Measurements from ENCODE around the gene ZBTB20. TPM values are rescaled to one million over a fixed set of nuclear protein-coding genes. Genes with fewer than 3 reads are reported as not detected.

ZBTB20 gene
- total RNA-seq, 1 experiment from 2014 or later = 1.6 TPM

- Histone ChIP-seq H3K4me3 (ENCODE audit: low read length) (no peak overlapping the region), H3K27me3 (ENCODE audit: low read length) (no peaks in the 10 kb centered on the region), H3K4me2 (ENCODE audit: low read depth, low read length, poor library complexity, severe bottlenecking) (no peak overlapping the region), H3K4me1 (ENCODE audit: low read length) (no peaks in the 10 kb centered on the region), H3K36me3 (ENCODE audit: insufficient read depth, low read length) (no peaks in the 10 kb centered on the region), H2AFZ (ENCODE audit: low read length) (no peak overlapping the region), H3K79me2 (ENCODE audit: low read length) (no peaks in the 10 kb centered on the region), H3K9me2 (replicated peaks; ENCODE audit: insufficient read depth, low read length) (no peaks in the 10 kb centered on the region), H3K9ac (ENCODE audit: low read length) (no peak overlapping the region), H4K20me1 (ENCODE audit: insufficient read depth, low read depth, low read length) (no peaks in the 10 kb centered on the region), H3K9me3 (ENCODE audit: low read length) (no peaks in the 10 kb centered on the region), H3K27ac (ENCODE audit: low read length) (no peak overlapping the region)
- DNase-seq = no peak
Observed at GRCh38 chr3:114624047-114624445, 523.0 kb downstream of the ZBTB20 start.

GRCh38 chr3:114623420-114624046 lies 523.6 kb downstream of the ZBTB20 start:
- Histone ChIP-seq H3K9ac (ENCODE audit: low read length) (no peak overlapping the region), H3K27ac (ENCODE audit: low read length) (no peak overlapping the region), H3K9me3 (ENCODE audit: low read length) (no peaks in the 10 kb centered on the region), H3K79me2 (ENCODE audit: low read length) (no peaks in the 10 kb centered on the region), H3K36me3 (ENCODE audit: insufficient read depth, low read length) (no peaks in the 10 kb centered on the region), H3K4me3 (ENCODE audit: low read length) (no peak overlapping the region), H3K9me2 (replicated peaks; ENCODE audit: insufficient read depth, low read length) (no peaks in the 10 kb centered on the region), H3K27me3 (ENCODE audit: low read length) (no peaks in the 10 kb centered on the region), H2AFZ (ENCODE audit: low read length) (no peak overlapping the region), H3K4me2 (ENCODE audit: low read depth, low read length, poor library complexity, severe bottlenecking) (no peak overlapping the region), H3K4me1 (ENCODE audit: low read length) (no peaks in the 10 kb centered on the region), H4K20me1 (ENCODE audit: insufficient read depth, low read depth, low read length) (no peaks in the 10 kb centered on the region)
- no peak for DNase-seq

- Histone ChIP-seq H3K79me2 (ENCODE audit: low read length) (no peaks in the 10 kb centered on the region), H3K27me3 (ENCODE audit: low read length) (no peaks in the 10 kb centered on the region), H2AFZ (ENCODE audit: low read length) (no peak overlapping the region), H3K4me3 (ENCODE audit: low read length) (no peak overlapping the region), H4K20me1 (ENCODE audit: insufficient read depth, low read depth, low read length) (no peaks in the 10 kb centered on the region), H3K9me2 (replicated peaks; ENCODE audit: insufficient read depth, low read length) (no peaks in the 10 kb centered on the region), H3K9ac (ENCODE audit: low read length) (no peak overlapping the region), H3K27ac (ENCODE audit: low read length) (no peak overlapping the region), H3K9me3 (ENCODE audit: low read length) (no peaks in the 10 kb centered on the region), H3K4me2 (ENCODE audit: low read depth, low read length, poor library complexity, severe bottlenecking) (no peak overlapping the region), H3K4me1 (ENCODE audit: low read length) (no peaks in the 10 kb centered on the region), H3K36me3 (ENCODE audit: insufficient read depth, low read length) (no peaks in the 10 kb centered on the region)
- DNase-seq = no peak
Observed at GRCh38 chr3:114622001-114622400, 525.1 kb downstream of the ZBTB20 start.

GRCh38 chr3:114619771-114620170 lies 527.3 kb downstream of the ZBTB20 start:
- no peaks in the 10 kb centered on the region for H3K36me3 ChIP-seq (ENCODE audit: insufficient read depth, low read length)
- H3K4me3 ChIP-seq (ENCODE audit: low read length) = no peak overlapping the region
- no peaks in the 10 kb centered on the region for H3K79me2 ChIP-seq (ENCODE audit: low read length)
- no peak overlapping the region for H2AFZ ChIP-seq (ENCODE audit: low read length)
- no peak overlapping the region for H3K9ac ChIP-seq (ENCODE audit: low read length)
- no peak for DNase-seq
- H3K4me1 ChIP-seq (ENCODE audit: low read length) = no peaks in the 10 kb centered on the region
- no peak overlapping the region for H3K27ac ChIP-seq (ENCODE audit: low read length)
- H3K27me3 ChIP-seq (ENCODE audit: low read length) = no peaks in the 10 kb centered on the region
- H4K20me1 ChIP-seq (ENCODE audit: insufficient read depth, low read depth, low read length) = no peaks in the 10 kb centered on the region
- no peaks in the 10 kb centered on the region for H3K9me2 ChIP-seq (replicated peaks; ENCODE audit: insufficient read depth, low read length)
- H3K4me2 ChIP-seq (ENCODE audit: low read depth, low read length, poor library complexity, severe bottlenecking) = no peak overlapping the region
- H3K9me3 ChIP-seq (ENCODE audit: low read length) = no peaks in the 10 kb centered on the region

GRCh38 chr3:114615523-114616085 lies 531.5 kb downstream of the ZBTB20 start:
- H3K79me2 ChIP-seq (ENCODE audit: low read length) = no peaks in the 10 kb centered on the region
- H3K9me3 ChIP-seq (ENCODE audit: low read length) = no peaks in the 10 kb centered on the region
- DNase-seq = no peak
- H3K4me3 ChIP-seq (ENCODE audit: low read length) = no peak overlapping the region
- no peak overlapping the region for H3K27ac ChIP-seq (ENCODE audit: low read length)
- H2AFZ ChIP-seq (ENCODE audit: low read length) = no peak overlapping the region
- no peaks in the 10 kb centered on the region for H3K9me2 ChIP-seq (replicated peaks; ENCODE audit: insufficient read depth, low read length)
- H3K4me2 ChIP-seq (ENCODE audit: low read depth, low read length, poor library complexity, severe bottlenecking) = no peak overlapping the region
- no peaks in the 10 kb centered on the region for H3K4me1 ChIP-seq (ENCODE audit: low read length)
- no peak overlapping the region for H3K9ac ChIP-seq (ENCODE audit: low read length)
- H4K20me1 ChIP-seq (ENCODE audit: insufficient read depth, low read depth, low read length) = no peaks in the 10 kb centered on the region
- no peaks in the 10 kb centered on the region for H3K27me3 ChIP-seq (ENCODE audit: low read length)
- H3K36me3 ChIP-seq (ENCODE audit: insufficient read depth, low read length) = no peaks in the 10 kb centered on the region

GRCh38 chr3:114609973-114610630 lies 537.0 kb downstream of the ZBTB20 start:
- Histone ChIP-seq H3K9me2 (replicated peaks; ENCODE audit: insufficient read depth, low read length) (no peaks in the 10 kb centered on the region), H2AFZ (ENCODE audit: low read length) (no peak overlapping the region), H3K9ac (ENCODE audit: low read length) (no peak overlapping the region), H3K4me1 (ENCODE audit: low read length) (no peaks in the 10 kb centered on the region), H3K36me3 (ENCODE audit: insufficient read depth, low read length) (no peaks in the 10 kb centered on the region), H3K79me2 (ENCODE audit: low read length) (no peaks in the 10 kb centered on the region), H3K4me2 (ENCODE audit: low read depth, low read length, poor library complexity, severe bottlenecking) (no peak overlapping the region), H3K9me3 (ENCODE audit: low read length) (no peaks in the 10 kb centered on the region), H4K20me1 (ENCODE audit: insufficient read depth, low read depth, low read length) (no peaks in the 10 kb centered on the region), H3K27me3 (ENCODE audit: low read length) (no peaks in the 10 kb centered on the region), H3K27ac (ENCODE audit: low read length) (no peak overlapping the region), H3K4me3 (ENCODE audit: low read length) (no peak overlapping the region)
- DNase-seq = no peak

GRCh38 chr3:114608293-114608692 lies 538.8 kb downstream of the ZBTB20 start:
- Histone ChIP-seq H3K36me3 (ENCODE audit: insufficient read depth, low read length) (no peaks in the 10 kb centered on the region), H3K9ac (ENCODE audit: low read length) (no peak overlapping the region), H3K27ac (ENCODE audit: low read length) (no peak overlapping the region), H4K20me1 (ENCODE audit: insufficient read depth, low read depth, low read length) (no peaks in the 10 kb centered on the region), H3K4me2 (ENCODE audit: low read depth, low read length, poor library complexity, severe bottlenecking) (no peak overlapping the region), H3K4me3 (ENCODE audit: low read length) (no peak overlapping the region), H3K9me2 (replicated peaks; ENCODE audit: insufficient read depth, low read length) (no peaks in the 10 kb centered on the region), H2AFZ (ENCODE audit: low read length) (no peak overlapping the region), H3K9me3 (ENCODE audit: low read length) (no peaks in the 10 kb centered on the region), H3K27me3 (ENCODE audit: low read length) (no peaks in the 10 kb centered on the region), H3K4me1 (ENCODE audit: low read length) (no peaks in the 10 kb centered on the region), H3K79me2 (ENCODE audit: low read length) (no peaks in the 10 kb centered on the region)
- DNase-seq = no peak

GRCh38 chr3:114606336-114606735 lies 540.8 kb downstream of the ZBTB20 start:
- no peak overlapping the region for H3K27ac ChIP-seq (ENCODE audit: low read length)
- H3K9ac ChIP-seq (ENCODE audit: low read length) = no peak overlapping the region
- H3K36me3 ChIP-seq (ENCODE audit: insufficient read depth, low read length) = no peaks in the 10 kb centered on the region
- H3K27me3 ChIP-seq (ENCODE audit: low read length) = no peaks in the 10 kb centered on the region
- DNase-seq = no peak
- H3K9me3 ChIP-seq (ENCODE audit: low read length) = no peaks in the 10 kb centered on the region
- H3K9me2 ChIP-seq (replicated peaks; ENCODE audit: insufficient read depth, low read length) = no peaks in the 10 kb centered on the region
- H3K79me2 ChIP-seq (ENCODE audit: low read length) = no peaks in the 10 kb centered on the region
- no peak overlapping the region for H3K4me3 ChIP-seq (ENCODE audit: low read length)
- H2AFZ ChIP-seq (ENCODE audit: low read length) = no peak overlapping the region
- H4K20me1 ChIP-seq (ENCODE audit: insufficient read depth, low read depth, low read length) = no peaks in the 10 kb centered on the region
- no peak overlapping the region for H3K4me2 ChIP-seq (ENCODE audit: low read depth, low read length, poor library complexity, severe bottlenecking)
- no peaks in the 10 kb centered on the region for H3K4me1 ChIP-seq (ENCODE audit: low read length)

All from Karpas-422 (cell line).